Measurements from ENCODE around the gene POLR1A. TPM values are rescaled to one million over a fixed set of nuclear protein-coding genes. Genes with fewer than 3 reads are reported as not detected.

The POLR1A gene
- total RNA-seq, 2 experiments from 2014 or later: 41.8 to 42.1 TPM

GRCh38 chr2:85990084-85990483 lies 115.6 kb downstream of the POLR1A start:
- Mint-ChIP-seq H3K9me3 (no peaks in the 10 kb centered on the region), H3K4me3 (no peak overlapping the region), H3K27ac (no peak overlapping the region), H3K27me3 (no peaks in the 10 kb centered on the region), H3K36me3 (ENCODE audit: low read depth) (no peaks in the 10 kb centered on the region), H3K4me1 (ENCODE audit: low read depth) (peaks cover 16% of the 10 kb centered on the region)
- POLR2A ChIA-PET: no interaction called here
- TF ChIP-seq CTCF (IDR thresholded peaks at IDR 0.05): no peak
- DNase-seq: no peak
- intact Hi-C loops (cut with micrococcal nuclease): no loop called here
- no peak for ATAC-seq
- CTCF ChIA-PET: interaction anchor here (1.8 kb wide), 1 partner anchor 163 kb away, joined by 4 read pairs; no protein-coding TSS in a partner anchor

GRCh38 chr2:85989288-85989865 lies 116.3 kb downstream of the POLR1A start:
- CTCF ChIA-PET: interaction anchor here (1.8 kb wide), 1 partner anchor 162 kb away, joined by 4 read pairs; no protein-coding TSS in a partner anchor

GRCh38 chr2:85988914-85989270 lies 116.8 kb downstream of the POLR1A start:
- POLR2A ChIA-PET: no interaction called here
- Mint-ChIP-seq H3K27ac (no peak overlapping the region), H3K36me3 (ENCODE audit: low read depth) (no peaks in the 10 kb centered on the region), H3K27me3 (no peaks in the 10 kb centered on the region), H3K4me3 (no peak overlapping the region), H3K9me3 (no peaks in the 10 kb centered on the region), H3K4me1 (ENCODE audit: low read depth) (peaks cover 4% of the 10 kb centered on the region)
- intact Hi-C loops (cut with micrococcal nuclease): no loop called here
- no peak for TF ChIP-seq CTCF (IDR thresholded peaks at IDR 0.05)
- CTCF ChIA-PET: no interaction called here
- ATAC-seq: no peak
- DNase-seq: no peak

More at GRCh38 chr2:85989288-85989865, 116.3 kb downstream of the POLR1A start:
- DNase-seq: no peak
- POLR2A ChIA-PET: no interaction called here
- Mint-ChIP-seq H3K9me3 (no peaks in the 10 kb centered on the region), H3K36me3 (ENCODE audit: low read depth) (no peaks in the 10 kb centered on the region), H3K27ac (no peak overlapping the region), H3K4me3 (no peak overlapping the region), H3K27me3 (no peaks in the 10 kb centered on the region), H3K4me1 (ENCODE audit: low read depth) (peaks cover 8% of the 10 kb centered on the region)
- intact Hi-C loops (cut with micrococcal nuclease): no loop called here
- TF ChIP-seq CTCF (IDR thresholded peaks at IDR 0.05): no peak
- ATAC-seq: no peak

GRCh38 chr2:85988175-85988913 lies 117.3 kb downstream of the POLR1A start:
- H3K9me3 Mint-ChIP-seq: no peaks in the 10 kb centered on the region
- CTCF ChIA-PET: no interaction called here
- ATAC-seq (no peak), DNase-seq (no peak)
- POLR2A ChIA-PET: no interaction called here
- H3K4me3 Mint-ChIP-seq: no peak overlapping the region
- H3K4me1 Mint-ChIP-seq (ENCODE audit: low read depth): no peaks in the 10 kb centered on the region
- H3K27me3 Mint-ChIP-seq: no peaks in the 10 kb centered on the region
- TF ChIP-seq CTCF (IDR thresholded peaks at IDR 0.05): no peak
- no peak overlapping the region for H3K27ac Mint-ChIP-seq
- no peaks in the 10 kb centered on the region for H3K36me3 Mint-ChIP-seq (ENCODE audit: low read depth)
- intact Hi-C loops (cut with micrococcal nuclease): no loop called here
